GM12891 (cell line): ENCODE results near the gene ATP6V1E1.

ENCODE experiments used
- PAX5 ChIP-seq: IDR thresholded peaks from 2 replicates; pipeline ENCODE4 v1.6.1; 2011; ENCODE audit warnings: low read length, moderate library complexity, mild to moderate bottlenecking; ENCODE audit not compliant: insufficient read depth, severe bottlenecking
- POLR2A ChIP-seq: IDR thresholded peaks from 2 replicates; pipeline ENCODE4 v1.6.1; 2011; ENCODE audit warnings: low read depth, low read length, control low read depth
- POLR2AphosphoS5 ChIP-seq: IDR thresholded peaks from 2 replicates; pipeline ENCODE4 v1.6.1; 2011; ENCODE audit warnings: low read depth, low read length, control low read depth
- SPI1 ChIP-seq: IDR thresholded peaks from 2 replicates; pipeline ENCODE4 v1.6.1; 2011; ENCODE audit warnings: low read depth, low read length, control low read depth
- TAF1 ChIP-seq: IDR thresholded peaks from 2 replicates; pipeline ENCODE4 v1.6.1; 2011; ENCODE audit warnings: low read depth, low read length, control low read depth

DNA sequence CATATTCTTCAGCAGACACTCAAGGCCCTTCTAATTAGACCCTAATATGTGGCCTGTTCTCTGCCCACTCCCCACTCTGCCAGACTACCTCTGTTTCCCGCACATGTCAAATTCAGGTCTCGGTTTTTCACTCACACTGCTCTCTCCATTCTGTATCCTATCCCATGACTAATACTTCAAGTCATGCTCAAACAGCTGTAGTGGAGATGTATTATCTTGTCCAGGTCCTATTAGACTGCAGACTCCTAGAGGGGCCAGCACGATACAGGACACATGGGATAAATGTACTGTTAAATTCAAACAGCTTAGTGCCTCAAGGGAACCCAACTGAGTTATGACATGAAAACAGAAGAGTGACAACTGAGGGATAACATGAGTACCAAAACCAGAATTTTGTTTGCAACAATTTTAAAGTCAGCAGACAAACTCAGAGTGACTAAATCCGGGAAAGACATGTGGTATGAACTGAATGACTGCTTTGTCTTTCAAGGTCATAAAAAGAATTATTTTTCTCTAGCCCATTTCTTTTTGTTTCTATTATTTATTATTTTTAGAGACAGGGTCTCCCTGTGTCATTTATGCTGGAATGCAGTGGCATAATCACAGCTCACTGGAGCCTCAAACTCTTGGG lies 20.5 kb downstream of the ATP6V1E1 start:
- TF ChIP-seq POLR2A = no peak
- TF ChIP-seq POLR2AphosphoS5 = no peak
- TF ChIP-seq PAX5 = no peak
- no peak for TF ChIP-seq SPI1
- no peak for TF ChIP-seq TAF1
